Liver (tissue), 9 donors: ENCODE results near the gene WNK4. TPM values are rescaled to one million over a fixed set of nuclear protein-coding genes. Genes with fewer than 3 reads are reported as not detected.
"Not testable (repeated sequence)": the region's sequence is repeated elsewhere in the genome, so short reads cannot be mapped to it uniquely, and the experiment has no call there.

ENCODE experiments used
- DNase-seq: peaks from one replicate; pipeline ENCODE4 v3.0.0-alpha.2; 2017; ENCODE audit warnings: low spot score
- H3K27ac ChIP-seq, 2 donors: one replicate each; pipeline ENCODE4 v1.7.0; 2013; ENCODE audit warnings: inconsistent platforms in 2 of 2, low read length in 2 of 2, control low read depth in 1 of 2, low read depth in 1 of 2, mild to moderate bottlenecking in 1 of 2
- H3K27me3 ChIP-seq, 4 donors: one replicate each; pipeline versions ENCODE4 v1.6.1 to v1.7.0; 2013; ENCODE audit warnings: low read length in 3 of 4, inconsistent platforms in 1 of 4, mild to moderate bottlenecking in 1 of 4, moderate library complexity in 1 of 4; ENCODE audit not compliant: control insufficient read depth in 4 of 4, insufficient read depth in 4 of 4
- H3K36me3 ChIP-seq, 4 donors: one replicate each; pipeline versions ENCODE4 v1.6.1 to v1.7.0; 2013; ENCODE audit warnings: low read length in 3 of 4, mild to moderate bottlenecking in 3 of 4, low read depth in 1 of 4, moderate library complexity in 1 of 4; ENCODE audit not compliant: control insufficient read depth in 4 of 4, insufficient read depth in 3 of 4
- H3K4me1 ChIP-seq, 4 donors: one replicate each; pipeline versions ENCODE4 v1.6.1 to v1.7.0; 2013; ENCODE audit warnings: low read length in 3 of 4, mild to moderate bottlenecking in 3 of 4, moderate library complexity in 1 of 4; ENCODE audit not compliant: control insufficient read depth in 4 of 4, insufficient read depth in 4 of 4
- H3K4me3 ChIP-seq, 3 donors: one replicate each; pipeline versions ENCODE4 v1.6.1 to v1.7.0; 2013; ENCODE audit warnings: low read length in 3 of 3, control low read depth in 1 of 3, low read depth in 1 of 3, mild to moderate bottlenecking in 1 of 3
- H3K9ac ChIP-seq, 2 donors: one replicate each; pipeline ENCODE4 v1.7.0; 2013; ENCODE audit warnings: low read length in 2 of 2, mild to moderate bottlenecking in 2 of 2, moderate library complexity in 2 of 2, control low read depth in 1 of 2, low read depth in 1 of 2
- H3K9me3 ChIP-seq, 4 donors: one replicate each; pipeline versions ENCODE4 v1.6.1 to v1.7.0; 2013; ENCODE audit warnings: low read length in 3 of 4; ENCODE audit not compliant: control insufficient read depth in 4 of 4
- ATF3 ChIP-seq: IDR thresholded peaks from 2 replicates; pipeline ENCODE4 v1.6.1; 2016; ENCODE audit warnings: antibody characterized with exemption
- CTCF ChIP-seq: fragments of 150-350 bp; IDR thresholded peaks from 2 replicates; pipeline ENCODE4 v1.5.1; 2017; ENCODE audit warnings: improper control_type of control experiment, low read depth, low read length; ENCODE audit not compliant: missing input control
- HNF4A ChIP-seq, 2 donors: conservative IDR thresholded peaks; 2 replicates each; pipeline ENCODE4 v1.6.1; 2016; ENCODE audit warnings: antibody characterized with exemption in 2 of 2, mild to moderate bottlenecking in 2 of 2
- JUND ChIP-seq, 2 donors: IDR thresholded peaks; 2 replicates each; pipeline ENCODE4 v1.6.1; 2016; ENCODE audit warnings: antibody characterized with exemption in 2 of 2
- MAX ChIP-seq: IDR thresholded peaks from 2 replicates; pipeline ENCODE4 v1.6.1; 2016; ENCODE audit warnings: antibody characterized with exemption
- RAD21 ChIP-seq, 2 donors: IDR thresholded peaks; 2 replicates each; pipeline ENCODE4 v1.6.1; 2016; ENCODE audit warnings: antibody characterized with exemption in 2 of 2, mild to moderate bottlenecking in 2 of 2
- REST ChIP-seq: IDR thresholded peaks from 2 replicates; pipeline ENCODE4 v1.6.1; 2016; ENCODE audit warnings: antibody characterized with exemption, mild to moderate bottlenecking
- RXRA ChIP-seq, 2 donors: IDR thresholded peaks; 2 replicates each; pipeline ENCODE4 v1.6.1; 2017 to 2018; ENCODE audit warnings: antibody characterized with exemption in 2 of 2, mild to moderate bottlenecking in 1 of 2
- SP1 ChIP-seq: IDR thresholded peaks from 2 replicates; pipeline ENCODE4 v1.6.1; 2018; ENCODE audit warnings: antibody characterized with exemption, mild to moderate bottlenecking
- ZBTB33 ChIP-seq: IDR thresholded peaks from 2 replicates; pipeline ENCODE4 v1.6.1; 2016; ENCODE audit warnings: antibody characterized with exemption
- WGBS: extraction: QIAGEN DNeasy Blood & Tissue Kit; methylation state at CpG from one replicate; pipeline ENCODE4 v1.1.7; 2013; 5-methylcytosine and 5-hydroxymethylcytosine counted together
- polyA plus RNA-seq, 2 donors: library from polyadenylated mRNA; stranded (reverse) in 1 of 2; unstranded in 1 of 2; fragments of 200-250 nt in 1 of 2; fragments of >200 nt in 1 of 2; fragmentation: Nextera tagmentation in 1 of 2; extraction: Ambion mirVana in 1 of 2; gene quantifications; one replicate each; pipeline versions ENCODE4 v1.2.1 to v1.2.3, GENCODE V29; 2013 to 2015
- total RNA-seq, 2 donors: library from RNA; depleted of rRNA; stranded (reverse); fragments of >200 nt; gene quantifications; one replicate each; pipeline ENCODE4 v1.2.3, GENCODE V29; 2014
- donor health status: healthy.
- donor health status: healthy.
- donor health status: healthy.
- donor health status: healthy.
- donor health status: healthy.

Gene WNK4
- total RNA-seq (1 to 10 TPM in 1 of 2 donors, under 1 TPM in 1; 0.33 to 7.5 TPM), polyA plus RNA-seq (under 1 TPM; 0.40 to 0.60 TPM)

GRCh38 chr17:42779936-42780850 lies at the start of gene WNK4:
TSS of gene WNK4 (plus strand) at chr17:42780610. CDS start at chr17:42780699, 89 bp downstream.
- Histone ChIP-seq H3K4me3 (peak within 1 kb of the TSS in 1 of 3 donors; percentile 40), H3K9me3 (no peaks in the 10 kb centered on the region), H3K36me3 (peaks cover 2 to 40% (median 19%) of the 10 kb centered on the region in 4 donors), H3K27ac (no peak within 1 kb of the TSS), H3K9ac (no peak within 1 kb of the TSS), H3K27me3 (peaks cover 0 to 6% (median 0%) of the 10 kb centered on the region in 4 donors), H3K4me1 (peaks cover 8 to 16% (median 10%) of the 10 kb centered on the region in 4 donors)
- 10% methylated on average over 65 of the region's 65 CpGs for WGBS
- TF ChIP-seq SP1 (no peak), CTCF (no peak), ZBTB33 (no peak), REST (no peak), RXRA (IDR thresholded peaks at IDR 0.05) (no peak), ATF3 (no peak), RAD21 (IDR thresholded peaks at IDR 0.05) (no peak), HNF4A (conservative IDR thresholded peaks at IDR 0.05) (peak in 1 of 2 donors; percentile 20), MAX (no peak)
- DNase-seq = peak; percentile 63

- no peak overlapping the region for H3K9ac ChIP-seq
- no peaks in the 10 kb centered on the region for H3K36me3 ChIP-seq
- TF ChIP-seq JUND (IDR thresholded peaks at IDR 0.05) = no peak
- WGBS = 86% methylated on average over 1 of the region's 1 CpG
- peaks cover 3 to 20% (median 18%) of the 10 kb centered on the region in 4 donors for H3K4me1 ChIP-seq
- H3K4me3 ChIP-seq = no peak overlapping the region
- H3K27ac ChIP-seq = no peak overlapping the region
- H3K9me3 ChIP-seq = no peaks in the 10 kb centered on the region
- no peak for DNase-seq
- no peaks in the 10 kb centered on the region for H3K27me3 ChIP-seq
These were observed 39.7 kb upstream of the WNK4 start for GRCh38 chr17:42740699-42741098.

GRCh38 chr17:42742916-42743315 lies 37.5 kb upstream of the WNK4 start:
- H3K36me3 ChIP-seq, H3K27ac ChIP-seq, H3K4me3 ChIP-seq, H3K9me3 ChIP-seq, H3K27me3 ChIP-seq, H3K9ac ChIP-seq, DNase-seq: not testable (repeated sequence)
- peaks cover 3 to 20% (median 18%) of the 10 kb centered on the region in 4 donors for H3K4me1 ChIP-seq
- 81% methylated on average over 11 of the region's 11 CpGs for WGBS
